ENCODE data around the gene SLC29A2. TPM values are rescaled to one million over a fixed set of nuclear protein-coding genes. Genes with fewer than 3 reads are reported as not detected.

The SLC29A2 gene
- polyA plus RNA-seq, 3 donors = 0.11 to 1.3 TPM; not detected in 1

- Histone ChIP-seq H3K4me3 (replicated peaks in 1 of 3; ENCODE audit: low read depth in 2 of 3, low read length in 3 of 3) (no peak overlapping the region), H3K9ac (ENCODE audit: insufficient read depth, low read length, poor library complexity, severe bottlenecking) (no peak overlapping the region), H3K27me3 (ENCODE audit: control insufficient read depth in 2 of 2, insufficient read depth in 2 of 2, low read length in 2 of 2) (peaks cover 14 to 40% of the 10 kb centered on the region in 2 donors), H3K9me3 (replicated peaks in 1 of 2; ENCODE audit: control insufficient read depth in 1 of 2, insufficient read depth in 1 of 2, low read length in 2 of 2) (peaks cover 15% of the 10 kb centered on the region in 2 donors), H3K79me2 (ENCODE audit: insufficient read depth, low read length) (no peaks in the 10 kb centered on the region), H3K4me2 (replicated peaks; ENCODE audit: extremely low read depth, low read length, poor library complexity, severe bottlenecking) (no peak overlapping the region), H4K20me1 (ENCODE audit: insufficient read depth, low read length) (no peaks in the 10 kb centered on the region), H3K27ac (ENCODE audit: low read depth in 1 of 2, low read length in 2 of 2) (no peak overlapping the region), H2AFZ (ENCODE audit: insufficient read depth, low read depth, low read length, poor library complexity, severe bottlenecking) (no peak overlapping the region), H3K4me1 (ENCODE audit: control insufficient read depth in 1 of 2, insufficient read depth in 2 of 2, low read length in 2 of 2) (no peaks in the 10 kb centered on the region), H3K36me3 (replicated peaks in 1 of 2; ENCODE audit: control insufficient read depth in 1 of 2, insufficient read depth in 2 of 2, low read length in 2 of 2) (no peaks in the 10 kb centered on the region)
- peaks cover 0 to 5% of the 10 kb centered on the region in 2 donors for H3K36me3 Mint-ChIP-seq
- peak overlapping the region in 1 of 2 donors; percentile 88 for H3K4me3 Mint-ChIP-seq
- H3K27me3 Mint-ChIP-seq (ENCODE audit: low read depth in 3 of 3) = peaks cover 35 to 50% (median 36%) of the 10 kb centered on the region in 3 donors
- H3K9me3 Mint-ChIP-seq = peaks cover 8 to 22% (median 14%) of the 10 kb centered on the region in 7 donors
- 77% methylated on average over 2 of the region's 3 CpGs for WGBS (ENCODE audit: insufficient coverage)
- DNase-seq = no peak
- intact Hi-C loops (cut with micrococcal nuclease) = loop anchor here in 1 of 2 donors (10.0 kb wide), 1 partner anchor 426 kb away; the partner anchor contains the start of gene RCE1
- H3K4me1 Mint-ChIP-seq = peaks cover 8% of the 10 kb centered on the region
- no peak for TF ChIP-seq CTCF (IDR thresholded peaks at IDR 0.05)
- H3K27ac Mint-ChIP-seq = no peak overlapping the region
Measured at GRCh38 chr11:66418986-66419308, 47.4 kb upstream of the SLC29A2 start.

- no peaks in the 10 kb centered on the region for H4K20me1 ChIP-seq (ENCODE audit: insufficient read depth, low read length)
- no peak overlapping the region for H3K4me3 ChIP-seq (replicated peaks in 1 of 3; ENCODE audit: low read depth in 2 of 3, low read length in 3 of 3)
- no peaks in the 10 kb centered on the region for H3K4me1 ChIP-seq (ENCODE audit: control insufficient read depth in 1 of 2, insufficient read depth in 2 of 2, low read length in 2 of 2)
- H3K27ac ChIP-seq (ENCODE audit: low read depth in 1 of 2, low read length in 2 of 2) = no peak overlapping the region
- no peak overlapping the region for H3K9ac ChIP-seq (ENCODE audit: insufficient read depth, low read length, poor library complexity, severe bottlenecking)
- H3K9me3 ChIP-seq (replicated peaks in 1 of 2; ENCODE audit: control insufficient read depth in 1 of 2, insufficient read depth in 1 of 2, low read length in 2 of 2) = peaks cover 15% of the 10 kb centered on the region in 2 donors
- intact Hi-C loops (cut with micrococcal nuclease) = loop anchor here in 1 of 2 donors (10.0 kb wide), 1 partner anchor 426 kb away; the partner anchor contains the start of gene RCE1
- no peak overlapping the region for H2AFZ ChIP-seq (ENCODE audit: insufficient read depth, low read depth, low read length, poor library complexity, severe bottlenecking)
- Mint-ChIP-seq H3K27ac (peak overlapping the region in 2 of 7 donors; percentile 71 to 83), H3K36me3 (peaks cover 0 to 5% of the 10 kb centered on the region in 2 donors), H3K27me3 (ENCODE audit: low read depth in 3 of 3) (peaks cover 38 to 55% (median 39%) of the 10 kb centered on the region in 3 donors), H3K4me1 (peaks cover 8% of the 10 kb centered on the region), H3K4me3 (peak overlapping the region in 1 of 2 donors; percentile 88), H3K9me3 (peaks cover 8 to 22% (median 14%) of the 10 kb centered on the region in 7 donors)
- no peaks in the 10 kb centered on the region for H3K36me3 ChIP-seq (replicated peaks in 1 of 2; ENCODE audit: control insufficient read depth in 1 of 2, insufficient read depth in 2 of 2, low read length in 2 of 2)
- H3K79me2 ChIP-seq (ENCODE audit: insufficient read depth, low read length) = no peaks in the 10 kb centered on the region
- peak; percentile 32 for TF ChIP-seq CTCF (IDR thresholded peaks at IDR 0.05)
- H3K27me3 ChIP-seq (ENCODE audit: control insufficient read depth in 2 of 2, insufficient read depth in 2 of 2, low read length in 2 of 2) = peaks cover 14 to 40% of the 10 kb centered on the region in 2 donors
- peak; percentile 54 to 75 (median 60) for DNase-seq
- no peak overlapping the region for H3K4me2 ChIP-seq (replicated peaks; ENCODE audit: extremely low read depth, low read length, poor library complexity, severe bottlenecking)
- 6% methylated on average over 14 of the region's 16 CpGs for WGBS (ENCODE audit: insufficient coverage)
Measured at GRCh38 chr11:66418168-66418985, 46.8 kb upstream of the SLC29A2 start.

Measured in CD14-positive monocyte (primary cell).